GM18909 (cell line): ENCODE data around the gene MAN1B1.

ENCODE experiments used
- ATAC-seq: cut with Tn5 transposase; IDR thresholded peaks from one replicate; pipeline ENCODE4 v1.9.1; 2021; ENCODE audit warnings: mild to moderate bottlenecking; ENCODE audit not compliant: unreplicated experiment, poor library complexity

MAN1B1 gene

GRCh38 chr9:137067860-137068538 lies 18.8 kb upstream of the MAN1B1 start:
- peak; percentile 39 for ATAC-seq

GRCh38 chr9:137068539-137069507 lies 18.0 kb upstream of the MAN1B1 start:
- no peak for ATAC-seq

- peak; percentile 11 for ATAC-seq
These were observed 17.2 kb upstream of the MAN1B1 start for GRCh38 chr9:137069508-137070091.

GRCh38 chr9:137070201-137070905 lies 16.4 kb upstream of the MAN1B1 start, which contains the start of gene SAPCD2:
Gene SAPCD2, minus strand, starts transcription at chr9:137070557. Its CDS starts 97 bp downstream, at chr9:137070460.
- ATAC-seq, result peak; percentile 76

- no peak for ATAC-seq
These were observed 15.9 kb upstream of the MAN1B1 start for GRCh38 chr9:137070906-137071275.

GRCh38 chr9:137071282-137071681 lies 15.5 kb upstream of the MAN1B1 start:
- ATAC-seq, result no peak

- ATAC-seq, result no peak
These were observed 12.8 kb upstream of the MAN1B1 start for GRCh38 chr9:137073992-137074399.

- no peak for ATAC-seq
These were observed 12.0 kb upstream of the MAN1B1 start for GRCh38 chr9:137074657-137075274.

GRCh38 chr9:137075275-137075775 lies 11.5 kb upstream of the MAN1B1 start:
- ATAC-seq, result no peak

GRCh38 chr9:137076636-137077009 lies 10.2 kb upstream of the MAN1B1 start:
- no peak for ATAC-seq

- ATAC-seq, result peak; percentile 61
These were observed 9.6 kb upstream of the MAN1B1 start, which contains the start of gene UAP1L1 for GRCh38 chr9:137077010-137077747. Gene UAP1L1, plus strand, starts transcription at chr9:137077517. Its CDS starts 16 bp downstream, at chr9:137077533.

GRCh38 chr9:137077758-137078693 lies 8.8 kb upstream of the MAN1B1 start:
- peak; percentile 27 for ATAC-seq

- ATAC-seq, result no peak
These were observed 7.9 kb upstream of the MAN1B1 start for GRCh38 chr9:137078701-137079400.

- no peak for ATAC-seq
These were observed 7.4 kb upstream of the MAN1B1 start for GRCh38 chr9:137079401-137079787.

- ATAC-seq, result no peak
These were observed 6.3 kb upstream of the MAN1B1 start for GRCh38 chr9:137080260-137081122.

GRCh38 chr9:137082222-137082924 lies 4.4 kb upstream of the MAN1B1 start:
- ATAC-seq, result no peak
